B cell (primary cell): ENCODE results near the gene PSMG4.

Source experiments
- EZH2 ChIP-seq: IDR thresholded peaks from 2 replicates; pipeline ENCODE4 v1.6.1; 2012; ENCODE audit warnings: borderline replicate concordance, low read depth, mild to moderate bottlenecking, moderate library complexity, low read length; ENCODE audit not compliant: insufficient read depth, poor library complexity, severe bottlenecking
- TF ChIP-seq, protein P1 (sequence below): fragments of 200-600 bp; IDR thresholded peaks from one replicate; pipeline ENCODE4 v1.8.0; 2022; ENCODE audit warnings: antibody characterized with exemption, mild to moderate bottlenecking

DNA sequence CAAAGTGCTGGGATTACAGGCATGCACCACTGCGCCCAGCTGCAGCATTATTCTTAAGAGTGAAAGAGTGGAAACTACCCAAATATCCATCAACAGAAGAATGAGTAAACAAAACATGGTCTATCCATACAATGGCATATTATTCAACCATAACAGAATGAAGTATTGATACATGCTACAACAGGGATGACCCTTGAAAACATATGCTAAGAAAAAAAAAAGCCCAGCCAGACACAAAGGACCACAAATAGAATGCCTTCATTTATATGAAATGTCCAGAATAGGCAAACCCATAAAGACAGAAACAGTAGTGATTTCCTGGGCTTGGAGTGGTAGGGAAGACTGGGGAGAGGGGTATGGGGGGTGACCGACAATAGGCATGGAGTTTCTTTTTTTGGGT lies 38.4 kb upstream of the PSMG4 start:
- TF ChIP-seq, protein P1, sequence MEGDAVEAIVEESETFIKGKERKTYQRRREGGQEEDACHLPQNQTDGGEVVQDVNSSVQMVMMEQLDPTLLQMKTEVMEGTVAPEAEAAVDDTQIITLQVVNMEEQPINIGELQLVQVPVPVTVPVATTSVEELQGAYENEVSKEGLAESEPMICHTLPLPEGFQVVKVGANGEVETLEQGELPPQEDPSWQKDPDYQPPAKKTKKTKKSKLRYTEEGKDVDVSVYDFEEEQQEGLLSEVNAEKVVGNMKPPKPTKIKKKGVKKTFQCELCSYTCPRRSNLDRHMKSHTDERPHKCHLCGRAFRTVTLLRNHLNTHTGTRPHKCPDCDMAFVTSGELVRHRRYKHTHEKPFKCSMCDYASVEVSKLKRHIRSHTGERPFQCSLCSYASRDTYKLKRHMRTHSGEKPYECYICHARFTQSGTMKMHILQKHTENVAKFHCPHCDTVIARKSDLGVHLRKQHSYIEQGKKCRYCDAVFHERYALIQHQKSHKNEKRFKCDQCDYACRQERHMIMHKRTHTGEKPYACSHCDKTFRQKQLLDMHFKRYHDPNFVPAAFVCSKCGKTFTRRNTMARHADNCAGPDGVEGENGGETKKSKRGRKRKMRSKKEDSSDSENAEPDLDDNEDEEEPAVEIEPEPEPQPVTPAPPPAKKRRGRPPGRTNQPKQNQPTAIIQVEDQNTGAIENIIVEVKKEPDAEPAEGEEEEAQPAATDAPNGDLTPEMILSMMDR = no peak
- no peak for TF ChIP-seq EZH2
